ENCODE measurements around the gene AKR1B1.

- TF ChIP-seq CTCF (IDR thresholded peaks at IDR 0.05) (no peak), POLR2A (IDR thresholded peaks at IDR 0.05; ENCODE audit: low read depth) (no peak), POLR2AphosphoS5 (IDR thresholded peaks at IDR 0.05) (no peak)
Measured at GRCh38 chr7:134422638-134423037, 36.3 kb downstream of the AKR1B1 start.
